ENCODE measurements around the gene BICDL2. TPM values are rescaled to one million over a fixed set of nuclear protein-coding genes. Genes with fewer than 3 reads are reported as not detected.
A peak's percentile ranks its signal among the peaks of the same experiment; 100 is the strongest.

Gene BICDL2
- polyA plus RNA-seq, 1 of the 3 experiments (the other 2 are of a cell fraction), result not detected

GRCh38 chr16:3003582-3004270 is 33.0 kb downstream of the BICDL2 start (continued):
- TF ChIP-seq GATA2 (CRISPR knock-in tag; IDR thresholded peaks at IDR 0.05), result no peak
- peak; percentile 75 for TF ChIP-seq RAD21 (IDR thresholded peaks at IDR 0.05; ENCODE audit: low read length)
- TF ChIP-seq TCF12 (IDR thresholded peaks at IDR 0.05), result 0 out of 2 replicates have a peak, but pooled peaks have one; percentile 0
- TF ChIP-seq PBX3 (IDR thresholded peaks at IDR 0.05), result peak; percentile 95
- TF ChIP-seq CTCF (IDR thresholded peaks at IDR 0.05), result peak; percentile 51
- TF ChIP-seq EZH2phosphoT487 (IDR thresholded peaks at IDR 0.05; ENCODE audit: borderline replicate concordance, low read depth), result no peak
- TF ChIP-seq TEAD4 (IDR thresholded peaks at IDR 0.05; ENCODE audit: borderline replicate concordance, insufficient read depth), result no peak
- TF ChIP-seq EP300 (IDR thresholded peaks at IDR 0.05; ENCODE audit: borderline replicate concordance in 1 of 2, low read depth in 1 of 2, low read length in 1 of 2), result no peak
- no peak for TF ChIP-seq GABPA (IDR thresholded peaks at IDR 0.05; ENCODE audit: low read depth)
- TF ChIP-seq RCOR1 (IDR thresholded peaks at IDR 0.05; ENCODE audit: low read length), result 0 out of 2 replicates have a peak, but pooled peaks have one; percentile 28
- no peak for TF ChIP-seq FOXJ3 (CRISPR knock-in tag; IDR thresholded peaks at IDR 0.05)
- TF ChIP-seq POLR2AphosphoS5 (IDR thresholded peaks at IDR 0.05; ENCODE audit: low read depth, low read length), result no peak
- TF ChIP-seq MAX (IDR thresholded peaks at IDR 0.05; ENCODE audit: low read depth), result peak; percentile 24; the same call in 1 of the 2 replicates
- peak; percentile 55 for TF ChIP-seq SMC3 (IDR thresholded peaks at IDR 0.05; ENCODE audit: low read depth, low read length)
- TF ChIP-seq TAF1 (IDR thresholded peaks at IDR 0.05; ENCODE audit: borderline replicate concordance, low read depth, low read length), result no peak
- TF ChIP-seq FOSL2 (IDR thresholded peaks at IDR 0.05; ENCODE audit: borderline replicate concordance, low read depth), result no peak
- TF ChIP-seq, protein P1, sequence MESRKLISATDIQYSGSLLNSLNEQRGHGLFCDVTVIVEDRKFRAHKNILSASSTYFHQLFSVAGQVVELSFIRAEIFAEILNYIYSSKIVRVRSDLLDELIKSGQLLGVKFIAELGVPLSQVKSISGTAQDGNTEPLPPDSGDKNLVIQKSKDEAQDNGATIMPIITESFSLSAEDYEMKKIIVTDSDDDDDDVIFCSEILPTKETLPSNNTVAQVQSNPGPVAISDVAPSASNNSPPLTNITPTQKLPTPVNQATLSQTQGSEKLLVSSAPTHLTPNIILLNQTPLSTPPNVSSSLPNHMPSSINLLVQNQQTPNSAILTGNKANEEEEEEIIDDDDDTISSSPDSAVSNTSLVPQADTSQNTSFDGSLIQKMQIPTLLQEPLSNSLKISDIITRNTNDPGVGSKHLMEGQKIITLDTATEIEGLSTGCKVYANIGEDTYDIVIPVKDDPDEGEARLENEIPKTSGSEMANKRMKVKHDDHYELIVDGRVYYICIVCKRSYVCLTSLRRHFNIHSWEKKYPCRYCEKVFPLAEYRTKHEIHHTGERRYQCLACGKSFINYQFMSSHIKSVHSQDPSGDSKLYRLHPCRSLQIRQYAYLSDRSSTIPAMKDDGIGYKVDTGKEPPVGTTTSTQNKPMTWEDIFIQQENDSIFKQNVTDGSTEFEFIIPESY (IDR thresholded peaks at IDR 0.05; ENCODE audit: borderline replicate concordance, low read depth), result no peak
- no peak for TF ChIP-seq MEF2A (IDR thresholded peaks at IDR 0.05; ENCODE audit: borderline replicate concordance, low read depth)
- TF ChIP-seq ELF1 (IDR thresholded peaks at IDR 0.05), result no peak

Measured in SK-N-SH (cell line).